ENCODE results near the gene SND1.

DNA sequence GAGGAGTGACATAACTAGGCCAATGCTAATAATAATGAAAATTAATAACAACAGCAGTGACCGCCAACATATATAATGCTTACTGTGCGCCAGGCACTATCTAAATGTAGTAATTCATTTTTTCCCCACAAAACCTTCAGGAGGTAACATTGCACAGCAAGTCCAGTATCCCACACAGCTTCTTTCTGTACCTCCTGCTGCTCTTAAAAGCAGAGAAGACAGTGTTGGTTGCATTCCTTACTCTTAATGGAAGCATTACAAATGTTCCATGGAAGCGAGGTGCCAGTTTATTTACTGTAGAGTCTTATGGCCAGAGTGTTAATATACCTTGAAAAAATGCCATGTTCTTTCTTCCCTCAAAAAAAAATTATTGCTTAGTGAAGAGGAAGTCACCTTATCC lies 211.1 kb downstream of the SND1 start:
- no peak for TF ChIP-seq CTCF (IDR thresholded peaks at IDR 0.05; ENCODE audit: low read length)
- TF ChIP-seq EZH2 (optimal IDR thresholded peaks at IDR 0.05; ENCODE audit: low read depth, low read length), result no peak
- no peak for TF ChIP-seq EZH2phosphoT487 (IDR thresholded peaks at IDR 0.05; ENCODE audit: low read length)

All from MM.1S (cell line).